Coronary artery (tissue), 2 donors: ENCODE measurements around the gene ANO10.
"Not testable (repeated sequence)": the region's sequence is repeated elsewhere in the genome, so short reads cannot be mapped to it uniquely, and the experiment has no call there.

Experiments used
- DNase-seq: peaks from one replicate; pipeline ENCODE4 v3.0.0-alpha.2; 2017; ENCODE audit warnings: low spot score
- H3K27ac ChIP-seq, 2 donors: fragments of 200-600 bp; sonication (generic); one replicate each; pipeline ENCODE4 v1.5.1; 2016 to 2019
- H3K4me3 ChIP-seq: fragments of 200-600 bp; sonication (generic); 2 replicates; pipeline ENCODE4 v1.5.1; 2016; ENCODE audit warnings: mild to moderate bottlenecking, moderate library complexity
- CTCF ChIP-seq: fragments of 200-600 bp; sonication (generic); IDR thresholded peaks from one replicate; pipeline ENCODE4 v1.5.1; 2019; ENCODE audit warnings: antibody characterized with exemption

The ANO10 gene

GRCh38 chr3:43364494-43364893, 257.3 kb downstream of the ANO10 start:
- no peak overlapping the region for H3K27ac ChIP-seq

GRCh38 chr3:43363621-43364266, 258.1 kb downstream of the ANO10 start:
- TF ChIP-seq CTCF = no peak
- Histone ChIP-seq H3K4me3 (no peak overlapping the region), H3K27ac (no peak overlapping the region)
- no peak for DNase-seq

More at GRCh38 chr3:43364494-43364893, 257.3 kb downstream of the ANO10 start:
- no peak for DNase-seq
- TF ChIP-seq CTCF = no peak
- H3K4me3 ChIP-seq = no peak overlapping the region

- no peak for TF ChIP-seq CTCF
- Histone ChIP-seq H3K4me3 (no peak overlapping the region), H3K27ac (no peak overlapping the region)
- DNase-seq = no peak
These were observed 258.9 kb downstream of the ANO10 start for GRCh38 chr3:43362961-43363360.

GRCh38 chr3:43362183-43362582, 259.6 kb downstream of the ANO10 start:
- DNase-seq = no peak
- H3K4me3 ChIP-seq = no peak overlapping the region
- TF ChIP-seq CTCF = no peak
- H3K27ac ChIP-seq = no peak overlapping the region

GRCh38 chr3:43361077-43361476, 260.7 kb downstream of the ANO10 start:
- Histone ChIP-seq H3K27ac (no peak overlapping the region), H3K4me3 (no peak overlapping the region)
- no peak for DNase-seq
- no peak for TF ChIP-seq CTCF

- H3K27ac ChIP-seq, H3K4me3 ChIP-seq, DNase-seq: not testable (repeated sequence)
These were observed 265.8 kb downstream of the ANO10 start for GRCh38 chr3:43356033-43356432.

- Histone ChIP-seq H3K4me3 (no peak overlapping the region), H3K27ac (no peak overlapping the region)
- no peak for TF ChIP-seq CTCF
- no peak for DNase-seq
These were observed 267.7 kb downstream of the ANO10 start for GRCh38 chr3:43353923-43354670.
